K562 (cell line): ENCODE measurements around the gene ZC3H13. TPM values are rescaled to one million over a fixed set of nuclear protein-coding genes. Genes with fewer than 3 reads are reported as not detected.
A peak's percentile ranks its signal among the peaks of the same experiment; 100 is the strongest.

Experiments
- ATAC-seq: fragments of 200-7000 bp; cut with Tn5 transposase; 3 replicates; pipeline ENCODE4 v1.9.1; 2020; ENCODE audit warnings: moderate library complexity
- BruUV-seq: library from RNA; stranded (reverse); fragments of 400-500 nt; replicated peaks from 2 replicates; lab custom pipeline; 2021; lab: Mats Ljungman, UMichigan
- CTCF ChIA-PET: fragments of 300-600 bp; formaldehyde crosslinking; extraction: SDS; loops from one replicate; lab custom pipeline; 2021; ENCODE audit warnings: low intra/inter-chr PET ratio; lab: Yijun Ruan, JAX
- POLR2A ChIA-PET: fragments of 300-600, 350-650 bp; sonication (Branson Sonifier 250); formaldehyde crosslinking; extraction: SDS; loops from one replicate; lab custom pipeline; 2021; ENCODE audit warnings: antibody characterized with exemption, inconsistent platforms; lab: Yijun Ruan, JAX
- DNase-seq, 4 experiments: peaks; one replicate each; pipeline versions ENCODE4 v3.0.0 to v3.0.0-alpha.2; 2011 to 2018; ENCODE audit warnings: low spot score in 3 of 4, mixed read lengths in 3 of 4; ENCODE audit errors: extremely low read depth in 1 of 4
- FAIRE-seq: peaks from 2 replicates; lab custom pipeline; 2011; peaks lifted over from hg19 to GRCh38; lab: Jason Lieb, UNC
- H2AFZ ChIP-seq: 2 replicates; pipeline ENCODE4 v1.6.0; 2011; ENCODE audit warnings: low read depth, low read length, control low read depth, inconsistent platforms
- H3K27ac ChIP-seq: fragments of 200-600 bp; 3 replicates; pipeline ENCODE4 v1.8.0; 2011; ENCODE audit warnings: low read depth, mild to moderate bottlenecking, control low read depth, inconsistent platforms, low read length, moderate library complexity, mixed read lengths; ENCODE audit errors: extremely low read depth
- H3K27me3 ChIP-seq, 2 experiments: fragments of 300-600 bp in 1 of 2; 2 replicates in 1 of 2; 3 replicates in 1 of 2; pipeline versions ENCODE4 v1.6.0 to v1.8.0; 2011; ENCODE audit warnings: inconsistent platforms in 2 of 2, low read length in 2 of 2, mild to moderate bottlenecking in 1 of 2, mixed read lengths in 1 of 2, moderate library complexity in 1 of 2; ENCODE audit not compliant: control insufficient read depth in 2 of 2, insufficient read depth in 2 of 2
- H3K36me3 ChIP-seq: fragments of 300-600 bp; 3 replicates; pipeline ENCODE4 v1.8.0; 2011; ENCODE audit warnings: mild to moderate bottlenecking, low read length, inconsistent platforms; ENCODE audit not compliant: control insufficient read depth, insufficient read depth
- H3K4me1 ChIP-seq, 2 experiments: fragments of 200-600 bp in 1 of 2; replicated peaks in 1 of 2; 2 replicates in 1 of 2; 3 replicates in 1 of 2; pipeline versions ENCODE4 v1.5.1 to v1.8.0; 2011; ENCODE audit warnings: inconsistent platforms in 2 of 2, low read length in 2 of 2, mild to moderate bottlenecking in 1 of 2, mixed read lengths in 1 of 2, moderate library complexity in 1 of 2; ENCODE audit not compliant: control insufficient read depth in 2 of 2, insufficient read depth in 2 of 2
- H3K4me2 ChIP-seq: 2 replicates; pipeline ENCODE4 v1.6.1; 2011; ENCODE audit warnings: low read length, control low read depth, inconsistent platforms, mixed read lengths; ENCODE audit not compliant: insufficient read depth
- H3K4me3 ChIP-seq: fragments of 200-600 bp; sonication (generic), shearing (Covaris generic); 2 replicates; pipeline ENCODE4 v1.5.1; 2016; ENCODE audit warnings: control low read depth, inconsistent platforms
- H3K79me2 ChIP-seq: fragments of 200-600 bp; 3 replicates; pipeline ENCODE4 v1.8.0; 2011; ENCODE audit warnings: low read length, inconsistent platforms; ENCODE audit not compliant: control insufficient read depth, insufficient read depth
- H3K9ac ChIP-seq, 2 experiments: 2 replicates each; pipeline versions ENCODE4 v1.6.0 to v1.6.1; 2011; ENCODE audit warnings: low read depth in 2 of 2, low read length in 2 of 2, control low read depth in 1 of 2, inconsistent platforms in 1 of 2, mild to moderate bottlenecking in 1 of 2, mixed read lengths in 1 of 2; ENCODE audit not compliant: insufficient read depth in 1 of 2
- H3K9me1 ChIP-seq: one replicate; pipeline ENCODE4 v1.6.0; 2011; ENCODE audit warnings: inconsistent platforms, mild to moderate bottlenecking, low read length, moderate library complexity; ENCODE audit not compliant: control insufficient read depth, insufficient read depth
- H3K9me3 ChIP-seq: replicated peaks from 2 replicates; pipeline ENCODE4 v1.5.1; 2011; ENCODE audit warnings: low read depth, low read length, inconsistent platforms; ENCODE audit not compliant: control insufficient read depth, insufficient read depth
- H4K20me1 ChIP-seq: replicated peaks from 2 replicates; pipeline ENCODE4 v1.6.1; 2011; ENCODE audit warnings: low read length, inconsistent platforms, mixed read lengths; ENCODE audit not compliant: control insufficient read depth, insufficient read depth
- ARID4B ChIP-seq: sonication (generic); formaldehyde crosslinking; IDR thresholded peaks from 2 replicates; pipeline ENCODE4 v1.8.0; 2022; ENCODE audit warnings: mild to moderate bottlenecking, missing genetic modification reagents
- BCL6 ChIP-seq: fragments of 250-450 bp; sonication (Bioruptor Pico); IDR thresholded peaks from 2 replicates; pipeline ENCODE4 v1.4.0; 2020
- EZH2 ChIP-seq: IDR thresholded peaks from 2 replicates; pipeline ENCODE4 v1.6.1; 2012; ENCODE audit warnings: low read depth, mild to moderate bottlenecking, inconsistent platforms, low read length, borderline replicate concordance
- HNRNPK ChIP-seq: fragments of 200-400 bp; formaldehyde crosslinking; IDR thresholded peaks from one replicate; pipeline ENCODE4 v1.6.1; 2018; ENCODE audit warnings: mild to moderate bottlenecking, low read depth, low read length; ENCODE audit not compliant: poor library complexity, severe bottlenecking
- POLR3A ChIP-seq: IDR thresholded peaks from 2 replicates; pipeline ENCODE4 v1.6.1; 2011; ENCODE audit warnings: borderline replicate concordance, mild to moderate bottlenecking, moderate library complexity; ENCODE audit not compliant: insufficient read length, insufficient read depth; ENCODE audit errors: extremely low read depth
- ZNF280A ChIP-seq: fragments of 450-650 bp; IDR thresholded peaks from 2 replicates; pipeline ENCODE4 v1.6.1; 2018; ENCODE audit warnings: mild to moderate bottlenecking, low read depth; ENCODE audit not compliant: partially characterized antibody
- ZNF699 ChIP-seq: fragments of 250-450 bp; sonication (Bioruptor Pico); IDR thresholded peaks from 2 replicates; pipeline ENCODE4 v1.8.0; 2021; ENCODE audit warnings: mild to moderate bottlenecking, moderate library complexity; ENCODE audit not compliant: insufficient replicate concordance
- WGBS: fragments of 100-300 bp; shearing (Covaris generic); methylation state at CpG from one replicate; pipeline ENCODE4 v1.1.6; 2016; ENCODE audit warnings: low coverage, mixed read lengths; ENCODE audit not compliant: insufficient coverage; ENCODE audit errors: missing lambda C conversion rate; 5-methylcytosine and 5-hydroxymethylcytosine counted together
- in situ Hi-C: fragments of 300-500 bp; cut with MboI; formaldehyde crosslinking; loops from 4 replicates; pipeline ENCODE4 v1.15.0; 2018; ENCODE audit warnings: inconsistent platforms, mixed read lengths
- intact Hi-C: fragments of 100-400 bp; cut with micrococcal nuclease; formaldehyde crosslinking; loops from 2 replicates; pipeline ENCODE4 v1.14.2; 2022
- polyA plus RNA-seq, 8 experiments: library from polyadenylated mRNA; depleted of rRNA in 4 of 8; stranded (reverse) in 5 of 8; unstranded in 3 of 8; fragments of >200 nt; fragmentation: Nextera tagmentation in 2 of 8; fragmentation: Illumina TruSeq in 1 of 8; extraction: Ambion mirVana in 2 of 8; extraction: Trizol in 1 of 8; gene quantifications; 2 replicates each; pipeline versions ENCODE4 v1.2.1 to v1.2.3, GENCODE V29; 2011 to 2014; ENCODE audit warnings: inconsistent platforms in 1 of 8, missing spikeins in 1 of 8
- total RNA-seq, 7 experiments: library from RNA; depleted of rRNA in 6 of 7; stranded (reverse); fragments of >200 nt in 6 of 7; fragmentation: Illumina TruSeq in 2 of 7; extraction: Trizol in 2 of 7; gene quantifications; 2 replicates each; pipeline versions ENCODE4 v1.2.1 to v1.2.3, GENCODE V29; 2011 to 2021; ENCODE audit warnings: low replicate concordance in 1 of 7

ZC3H13 gene
- total and polyA plus RNA-seq, 9 of the 15 experiments (the other 6 are each of a cell fraction or from before 2014, with no cell fraction given), result 4.9 to 27.6 (median 12.1) TPM

- no peak overlapping the region for H3K4me3 ChIP-seq
- peaks cover 0 to 12% of the 10 kb centered on the region in 2 experiments; a peak in 2 of 5 replicates for H3K4me1 ChIP-seq
- ATAC-seq (no peak; the same call in 2 of the 3 replicates), FAIRE-seq (no peak), DNase-seq (no peak)
- intact Hi-C loops (no loop called here), in situ Hi-C loops (no loop called here)
- H3K27ac ChIP-seq, result no peak overlapping the region
- WGBS, result 44% methylated on average over 8 of the region's 8 CpGs
- no peak overlapping the region for H2AFZ ChIP-seq
- no peak for TF ChIP-seq EZH2
- H3K9ac ChIP-seq, result no peak overlapping the region
- POLR2A ChIA-PET, result interaction anchor here (0.5 kb wide), 1 partner anchor 367 kb away, joined by 3 read pairs; no protein-coding TSS in a partner anchor
- CTCF ChIA-PET, result no interaction called here
- H4K20me1 ChIP-seq, result no peaks in the 10 kb centered on the region
- no peaks in the 10 kb centered on the region for H3K36me3 ChIP-seq
- H3K9me3 ChIP-seq, result no peaks in the 10 kb centered on the region
- H3K9me1 ChIP-seq, result no peaks in the 10 kb centered on the region
- H3K27me3 ChIP-seq, result no peaks in the 10 kb centered on the region
- H3K79me2 ChIP-seq, result no peaks in the 10 kb centered on the region
- no peak overlapping the region for H3K4me2 ChIP-seq
- BruUV-seq, result no TSS peak
These were observed 49.1 kb upstream of the ZC3H13 start for GRCh38 chr13:46101484-46102254.

- WGBS, result 53% methylated on average over 4 of the region's 4 CpGs
- BruUV-seq, result no TSS peak
- FAIRE-seq (no peak), DNase-seq (no peak), ATAC-seq (no peak)
- H2AFZ ChIP-seq, result 0 out of 2 replicates have a peak overlapping the region, but pooled peaks have one; percentile 8
- no peak overlapping the region for H3K4me3 ChIP-seq
- H3K36me3 ChIP-seq, result no peaks in the 10 kb centered on the region
- peaks cover 0 to 12% of the 10 kb centered on the region in 2 experiments; a peak in 2 of 5 replicates for H3K4me1 ChIP-seq
- intact Hi-C loops (no loop called here), in situ Hi-C loops (no loop called here)
- H3K4me2 ChIP-seq, result 0 out of 2 replicates have a peak overlapping the region, but pooled peaks have one; percentile 12
- no peaks in the 10 kb centered on the region for H3K9me3 ChIP-seq
- H3K27me3 ChIP-seq, result no peaks in the 10 kb centered on the region
- no peaks in the 10 kb centered on the region for H3K9me1 ChIP-seq
- no peaks in the 10 kb centered on the region for H3K79me2 ChIP-seq
- no peak overlapping the region for H3K27ac ChIP-seq
- H4K20me1 ChIP-seq, result no peaks in the 10 kb centered on the region
- H3K9ac ChIP-seq, result no peak overlapping the region
- POLR2A ChIA-PET, result no interaction called here
- CTCF ChIA-PET, result no interaction called here
- TF ChIP-seq HNRNPK, result no peak
- TF ChIP-seq ZNF280A, result no peak
- no peak for TF ChIP-seq POLR3A
- TF ChIP-seq ARID4B (CRISPR knock-in tag), result no peak
- no peak for TF ChIP-seq ZNF699 (CRISPR knock-in tag)
- no peak for TF ChIP-seq BCL6 (CRISPR knock-in tag)
These were observed 48.5 kb upstream of the ZC3H13 start for GRCh38 chr13:46101002-46101401.
